ENCODE results near the gene COLGALT1.

COLGALT1 gene

GRCh38 chr19:17599780-17600179 is 44.3 kb downstream of the COLGALT1 start:
- DNase-seq (ENCODE audit: low spot score): no peak

- DNase-seq (ENCODE audit: low spot score): no peak
These were observed 46.2 kb downstream of the COLGALT1 start for GRCh38 chr19:17601683-17602082.

GRCh38 chr19:17602217-17602616 is 46.8 kb downstream of the COLGALT1 start:
- no peak for DNase-seq (ENCODE audit: low spot score)

- no peak for DNase-seq (ENCODE audit: low spot score)
These were observed 47.5 kb downstream of the COLGALT1 start for GRCh38 chr19:17602872-17603510.

- DNase-seq (ENCODE audit: low spot score): no peak
These were observed 49.0 kb downstream of the COLGALT1 start for GRCh38 chr19:17604372-17605025.

- no peak for DNase-seq (ENCODE audit: low spot score)
These were observed 49.7 kb downstream of the COLGALT1 start for GRCh38 chr19:17605117-17605516.

GRCh38 chr19:17605761-17606589 is 50.5 kb downstream of the COLGALT1 start:
- peak; percentile 82 for DNase-seq (ENCODE audit: low spot score)

GRCh38 chr19:17606590-17607185 is 51.2 kb downstream of the COLGALT1 start:
- no peak for DNase-seq (ENCODE audit: low spot score)

GRCh38 chr19:17607936-17608335 is 52.5 kb downstream of the COLGALT1 start:
- no peak for DNase-seq (ENCODE audit: low spot score)

GRCh38 chr19:17610384-17610783 is 54.9 kb downstream of the COLGALT1 start:
- DNase-seq (ENCODE audit: low spot score): peak; percentile 55

- DNase-seq (ENCODE audit: low spot score): no peak
These were observed 56.2 kb downstream of the COLGALT1 start for GRCh38 chr19:17611462-17612244.

GRCh38 chr19:17614476-17614875 is 59.0 kb downstream of the COLGALT1 start:
- DNase-seq (ENCODE audit: low spot score): no peak

- no peak for DNase-seq (ENCODE audit: low spot score)
These were observed 60.6 kb downstream of the COLGALT1 start for GRCh38 chr19:17615889-17616685.

GRCh38 chr19:17616686-17616960 is 61.2 kb downstream of the COLGALT1 start:
- DNase-seq (ENCODE audit: low spot score): no peak

GRCh38 chr19:17616961-17617806 is 61.7 kb downstream of the COLGALT1 start:
- DNase-seq (ENCODE audit: low spot score): no peak

GRCh38 chr19:17617807-17618192 is 62.4 kb downstream of the COLGALT1 start:
- no peak for DNase-seq (ENCODE audit: low spot score)

- DNase-seq (ENCODE audit: low spot score): no peak
These were observed 62.9 kb downstream of the COLGALT1 start for GRCh38 chr19:17618281-17618903.

- no peak for DNase-seq (ENCODE audit: low spot score)
These were observed 63.5 kb downstream of the COLGALT1 start for GRCh38 chr19:17618936-17619335.

GRCh38 chr19:17620696-17621095 is 65.2 kb downstream of the COLGALT1 start:
- DNase-seq (ENCODE audit: low spot score): no peak

Data from AG08395 (cell line).